GM12878 (cell line): ENCODE results near the gene OGFR. TPM values are rescaled to one million over a fixed set of nuclear protein-coding genes. Genes with fewer than 3 reads are reported as not detected.

Experiments used
- ATAC-seq: fragments of 200-7000 bp; cut with Tn5 transposase; 3 replicates; pipeline ENCODE4 v1.9.1; 2020; ENCODE audit warnings: mild to moderate bottlenecking, moderate library complexity
- BruUV-seq: library from RNA; stranded (reverse); fragments of 400-500 nt; replicated peaks from 2 replicates; lab custom pipeline; 2021; lab: Mats Ljungman, UMichigan
- CTCF ChIA-PET: fragments of 300-600 bp; sonication (Branson Sonifier 250); formaldehyde crosslinking; extraction: SDS; loops from one replicate; lab custom pipeline; 2021; ENCODE audit warnings: inconsistent platforms; lab: Yijun Ruan, JAX
- POLR2A ChIA-PET: fragments of 350-600 bp; formaldehyde crosslinking; extraction: SDS; loops from one replicate; lab custom pipeline; 2021; ENCODE audit warnings: inconsistent platforms; lab: Charles Lee
- RAD21 ChIA-PET: fragments of 300-600 bp; sonication (Branson Sonifier 250); formaldehyde crosslinking; loops from one replicate; lab custom pipeline; 2023; ENCODE audit warnings: antibody characterized with exemption; ENCODE audit not compliant: unreplicated experiment; lab: Charles Lee
- SMC1A ChIA-PET: fragments of 300-600 bp; sonication (Branson Sonifier 250); formaldehyde crosslinking; loops from one replicate; lab custom pipeline; 2023; ENCODE audit not compliant: unreplicated experiment, uncharacterized antibody; lab: Charles Lee
- DNase-seq: peaks from one replicate; pipeline ENCODE4 v3.0.0-alpha.2; 2011; ENCODE audit warnings: low read depth, low spot score
- FAIRE-seq: peaks from 3 replicates; lab custom pipeline; 2011; peaks lifted over from hg19 to GRCh38; lab: Jason Lieb, UNC
- H2AFZ ChIP-seq: 2 replicates; pipeline ENCODE4 v1.6.0; 2011; ENCODE audit warnings: low read depth, low read length, control low read depth; ENCODE audit not compliant: control insufficient read depth
- H3K27ac ChIP-seq: 2 replicates; pipeline ENCODE4 v1.5.1; 2011; ENCODE audit warnings: control low read depth; ENCODE audit not compliant: control insufficient read depth, insufficient read depth
- H3K27me3 ChIP-seq, 2 experiments: replicated peaks in 1 of 2; 2 replicates each; pipeline versions ENCODE4 v1.6.0 to v1.6.1; 2011; ENCODE audit warnings: low read length in 1 of 2; ENCODE audit not compliant: control insufficient read depth in 2 of 2, insufficient read depth in 2 of 2
- H3K36me3 ChIP-seq, 2 experiments: 2 replicates each; pipeline ENCODE4 v1.5.1; 2011; ENCODE audit warnings: low read length in 1 of 2; ENCODE audit not compliant: control insufficient read depth in 2 of 2, insufficient read depth in 2 of 2
- H3K4me1 ChIP-seq: 2 replicates; pipeline ENCODE4 v1.6.1; 2011; ENCODE audit warnings: mild to moderate bottlenecking, low read length, moderate library complexity, mixed read lengths; ENCODE audit not compliant: control insufficient read depth, insufficient read depth
- H3K4me2 ChIP-seq: 2 replicates; pipeline ENCODE4 v1.6.0; 2011; ENCODE audit warnings: control low read depth; ENCODE audit not compliant: control insufficient read depth, insufficient read depth
- H3K4me3 ChIP-seq: fragments of 200-600 bp; sonication (generic); 2 replicates; pipeline ENCODE4 v1.5.1; 2016
- H3K79me2 ChIP-seq: 2 replicates; pipeline ENCODE4 v1.6.0; 2011; ENCODE audit warnings: low read length; ENCODE audit not compliant: control insufficient read depth, insufficient read depth
- H3K9ac ChIP-seq: 2 replicates; pipeline ENCODE4 v1.8.0; 2011; ENCODE audit warnings: low read length, control low read depth, mixed read lengths; ENCODE audit not compliant: control insufficient read depth, insufficient read depth
- H3K9me3 ChIP-seq: replicated peaks from 3 replicates; pipeline ENCODE4 v1.5.1; 2011; ENCODE audit warnings: mild to moderate bottlenecking, low read length; ENCODE audit not compliant: control insufficient read depth, insufficient read depth
- H4K20me1 ChIP-seq: 2 replicates; pipeline ENCODE4 v1.6.0; 2011; ENCODE audit not compliant: control insufficient read depth, insufficient read depth
- CBX5 ChIP-seq: sonication (generic); IDR thresholded peaks from 2 replicates; pipeline ENCODE4 v1.6.1; 2016; ENCODE audit warnings: low read depth, moderate library complexity, mild to moderate bottlenecking, inconsistent platforms
- CEBPB ChIP-seq, 2 experiments: fragments of 150-350 bp in 1 of 2; IDR thresholded peaks; 2 replicates each; pipeline ENCODE4 v1.6.1; 2012 to 2014; ENCODE audit warnings: low read depth in 2 of 2, low read length in 2 of 2, borderline replicate concordance in 1 of 2, inconsistent platforms in 1 of 2
- CHD2 ChIP-seq: IDR thresholded peaks from 2 replicates; pipeline ENCODE4 v1.6.1; 2011; ENCODE audit warnings: low read depth, low read length, improper control_type of control experiment, borderline replicate concordance
- CTCF ChIP-seq, 3 experiments: IDR thresholded peaks in 2 of 3; conservative IDR thresholded peaks in 1 of 3; 2 replicates each; pipeline ENCODE4 v1.5.1; 2011; ENCODE audit warnings: low read depth in 3 of 3, low read length in 3 of 3, mild to moderate bottlenecking in 3 of 3, control low read depth in 2 of 3, moderate library complexity in 2 of 3, inconsistent platforms in 1 of 3, mixed read lengths in 1 of 3; ENCODE audit not compliant: control insufficient read depth in 2 of 3, insufficient read depth in 1 of 3; ENCODE audit errors: extremely low read depth in 1 of 3
- IKZF2 ChIP-seq, 2 experiments: fragments of 450-650 bp; IDR thresholded peaks; 2 replicates each; pipeline ENCODE4 v1.6.1; 2017; ENCODE audit warnings: mild to moderate bottlenecking in 2 of 2, moderate library complexity in 2 of 2
- LARP7 ChIP-seq: fragments of 450-650 bp; IDR thresholded peaks from 2 replicates; pipeline ENCODE4 v1.6.1; 2017; ENCODE audit warnings: mild to moderate bottlenecking
- MLLT1 ChIP-seq: fragments of 450-650 bp; IDR thresholded peaks from 2 replicates; pipeline ENCODE4 v1.6.1; 2016; ENCODE audit warnings: mild to moderate bottlenecking
- MTA2 ChIP-seq: fragments of 450-650 bp; IDR thresholded peaks from 2 replicates; pipeline ENCODE4 v1.6.1; 2016; ENCODE audit warnings: low read depth, mild to moderate bottlenecking, moderate library complexity
- MTA3 ChIP-seq: IDR thresholded peaks from 2 replicates; pipeline ENCODE4 v1.6.1; 2012; ENCODE audit warnings: low read length, inconsistent platforms, borderline replicate concordance
- MYC ChIP-seq: IDR thresholded peaks from 2 replicates; pipeline ENCODE4 v1.6.1; 2011; ENCODE audit warnings: mild to moderate bottlenecking, low read length, moderate library complexity, inconsistent platforms; ENCODE audit not compliant: insufficient read depth, insufficient replicate concordance, insufficient read length, severe bottlenecking
- NR2F1 ChIP-seq: fragments of 450-650 bp; conservative IDR thresholded peaks from 2 replicates; pipeline ENCODE4 v1.6.1; 2017; ENCODE audit warnings: mild to moderate bottlenecking
- REST ChIP-seq: IDR thresholded peaks from 2 replicates; pipeline ENCODE4 v1.6.1; 2012; ENCODE audit warnings: mild to moderate bottlenecking, low read depth, low read length
- SIN3A ChIP-seq: IDR thresholded peaks from 2 replicates; pipeline ENCODE4 v1.6.1; 2012; ENCODE audit warnings: low read depth, low read length, improper control_type of control experiment
- SMARCA5 ChIP-seq: fragments of 450-650 bp; IDR thresholded peaks from 2 replicates; pipeline ENCODE4 v1.6.1; 2017; ENCODE audit warnings: mild to moderate bottlenecking
- SMC3 ChIP-seq: IDR thresholded peaks from 2 replicates; pipeline ENCODE4 v1.6.1; 2011; ENCODE audit warnings: low read length, improper control_type of control experiment, borderline replicate concordance
- TARDBP ChIP-seq: IDR thresholded peaks from 2 replicates; pipeline ENCODE4 v1.6.1; 2016; ENCODE audit warnings: borderline replicate concordance
- YBX1 ChIP-seq: fragments of 450-650 bp; IDR thresholded peaks from 2 replicates; pipeline ENCODE4 v1.6.1; 2016; ENCODE audit warnings: antibody characterized with exemption
- ZNF24 ChIP-seq: fragments of 450-650 bp; IDR thresholded peaks from 2 replicates; pipeline ENCODE4 v1.6.1; 2017; ENCODE audit warnings: antibody characterized with exemption, mild to moderate bottlenecking
- WGBS: methylation state at CpG from one replicate; pipeline ENCODE4 v1.1.6; 2016; ENCODE audit warnings: low lambda C conversion rate; ENCODE audit not compliant: insufficient replicate concordance, insufficient coverage; ENCODE audit errors: missing lambda C conversion rate; 5-methylcytosine and 5-hydroxymethylcytosine counted together
- in situ Hi-C: fragments of 300-500 bp; cut with MboI; formaldehyde crosslinking; loops from 9 replicates; pipeline ENCODE4 v1.14.3; 2018; ENCODE audit warnings: mixed read lengths
- intact Hi-C: fragments of 100-400 bp; cut with micrococcal nuclease; formaldehyde crosslinking; loops from one replicate; pipeline ENCODE4 v1.14.2; 2022; ENCODE audit not compliant: unreplicated experiment
- polyA plus RNA-seq, 11 experiments: library from polyadenylated mRNA; depleted of rRNA in 4 of 11; unstranded in 6 of 11; stranded (reverse) in 5 of 11; fragments of >200 nt; fragmentation: Nextera tagmentation in 4 of 11; fragmentation: Illumina TruSeq in 1 of 11; extraction: Ambion mirVana in 4 of 11; extraction: Trizol in 1 of 11; gene quantifications; 1 replicate in 1 of 11; 2 replicates in 10 of 11; pipeline versions ENCODE4 v1.2.1 to v1.2.3, GENCODE V29; 2011 to 2016; ENCODE audit warnings: inconsistent platforms in 2 of 11, missing spikeins in 2 of 11, low read depth in 1 of 11
- total RNA-seq, 4 experiments: library from RNA; depleted of rRNA in 3 of 4; stranded (reverse); fragments of >200 nt in 3 of 4; fragmentation: Illumina TruSeq in 1 of 4; extraction: Trizol in 1 of 4; gene quantifications; 2 replicates each; pipeline versions ENCODE4 v1.2.1 to v1.2.3, GENCODE V29; 2013 to 2021

OGFR gene
- total and polyA plus RNA-seq, 10 of the 15 experiments (the other 5 are each of a cell fraction or from before 2014, with no cell fraction given), result 0.72 to 62.1 (median 27.3) TPM

- TF ChIP-seq YBX1, result no peak
Measured at GRCh38 chr20:62780204-62780603, 24.4 kb upstream of the OGFR start (continued).

GRCh38 chr20:62780696-62781095 lies 23.9 kb upstream of the OGFR start:
- in situ Hi-C loops, result no loop called here
- 54% methylated on average over 12 of the region's 17 CpGs for WGBS
- ChIA-PET POLR2A (no interaction called here), CTCF (no interaction called here), SMC1A (no interaction called here), RAD21 (no interaction called here)
- Histone ChIP-seq H2AFZ (no peak overlapping the region), H3K4me3 (no peak overlapping the region), H3K9me3 (no peaks in the 10 kb centered on the region; the same call in 2 of the 3 replicates), H3K27ac (no peak overlapping the region), H3K79me2 (no peaks in the 10 kb centered on the region), H3K4me2 (no peak overlapping the region), H4K20me1 (no peaks in the 10 kb centered on the region), H3K27me3 (peaks cover 0 to 1% of the 10 kb centered on the region in 2 experiments; a peak in 1 of 4 replicates), H3K4me1 (peaks cover 10% of the 10 kb centered on the region), H3K9ac (no peak overlapping the region), H3K36me3 (no peaks in the 10 kb centered on the region)
- BruUV-seq, result no TSS peak
- intact Hi-C loops, result no loop called here
- FAIRE-seq (no peak), ATAC-seq (no peak), DNase-seq (no peak)
- TF ChIP-seq CTCF (IDR thresholded peaks at IDR 0.05 in 2 of 3, conservative IDR thresholded peaks at IDR 0.05 in 1 of 3; ENCODE audit: control insufficient read depth in 2 of 3, extremely low read depth in 1 of 3, insufficient read depth in 1 of 3, low read depth in 3 of 3, low read length in 3 of 3), result no peak
- no peak for TF ChIP-seq MTA2
- no peak for TF ChIP-seq NR2F1
- no peak for TF ChIP-seq MLLT1
- no peak for TF ChIP-seq ZNF24
- TF ChIP-seq SMARCA5, result no peak
- TF ChIP-seq SIN3A, result no peak
- TF ChIP-seq IKZF2 (IDR thresholded peaks at IDR 0.05), result no peak
- TF ChIP-seq LARP7, result no peak
- no peak for TF ChIP-seq MYC
- no peak for TF ChIP-seq MTA3
- TF ChIP-seq CBX5, result no peak
- no peak for TF ChIP-seq SMC3
- TF ChIP-seq CEBPB (IDR thresholded peaks at IDR 0.05; ENCODE audit: borderline replicate concordance in 1 of 2, low read depth in 2 of 2, low read length in 2 of 2), result no peak
- TF ChIP-seq REST, result no peak
- TF ChIP-seq CHD2, result no peak
- TF ChIP-seq TARDBP, result no peak
